Endothelial cell of umbilical vein (primary cell): ENCODE measurements around the gene RFLNA. TPM values are rescaled to one million over a fixed set of nuclear protein-coding genes. Genes with fewer than 3 reads are reported as not detected.

Experiments used
- BruUV-seq: library from RNA; stranded (reverse); fragments of 400-500 nt; replicated peaks from 2 replicates; lab custom pipeline; 2021; lab: Mats Ljungman, UMichigan
- CTCF ChIA-PET: fragments of 300-600, 350-600 bp; sonication (Branson Sonifier 250); formaldehyde crosslinking; loops from one replicate; lab custom pipeline; 2021; ENCODE audit warnings: antibody characterized with exemption, inconsistent platforms; lab: Charles Lee
- POLR2A ChIA-PET: fragments of 300-600, 350-600 bp; sonication (Branson Sonifier 250); formaldehyde crosslinking; loops from one replicate; lab custom pipeline; 2021; ENCODE audit warnings: antibody characterized with exemption, inconsistent platforms; lab: Charles Lee
- DNase-seq: peaks from one replicate; pipeline ENCODE4 v3.0.0-alpha.2; 2011; ENCODE audit warnings: low read depth, low spot score
- FAIRE-seq: peaks from 2 replicates; lab custom pipeline; 2011; peaks lifted over from hg19 to GRCh38; lab: Jason Lieb, UNC
- H2AFZ ChIP-seq: 2 replicates; pipeline ENCODE4 v1.6.0; 2012; ENCODE audit warnings: low read depth, low read length, control low read depth, inconsistent platforms
- H3K27ac ChIP-seq: 2 replicates; pipeline ENCODE4 v1.5.1; 2011; ENCODE audit warnings: low read depth, mild to moderate bottlenecking, control low read depth, low read length, moderate library complexity; ENCODE audit not compliant: insufficient read depth
- H3K27me3 ChIP-seq, 2 experiments: 2 replicates each; pipeline versions ENCODE4 v1.6.0 to v1.6.1; 2011; ENCODE audit warnings: low read length in 2 of 2, mixed read lengths in 1 of 2; ENCODE audit not compliant: control insufficient read depth in 2 of 2, insufficient read depth in 2 of 2
- H3K36me3 ChIP-seq, 2 experiments: 2 replicates in 1 of 2; 3 replicates in 1 of 2; pipeline ENCODE4 v1.5.1; 2011; ENCODE audit warnings: low read length in 2 of 2, mild to moderate bottlenecking in 1 of 2, moderate library complexity in 1 of 2; ENCODE audit not compliant: control insufficient read depth in 2 of 2, insufficient read depth in 2 of 2; ENCODE audit errors: extremely low read depth in 1 of 2
- H3K4me1 ChIP-seq: 3 replicates; pipeline ENCODE4 v1.5.1; 2011; ENCODE audit warnings: mild to moderate bottlenecking, low read length; ENCODE audit not compliant: control insufficient read depth, insufficient read depth; ENCODE audit errors: extremely low read depth
- H3K4me2 ChIP-seq: 2 replicates; pipeline ENCODE4 v1.6.1; 2011; ENCODE audit warnings: low read length, control low read depth, mixed read lengths; ENCODE audit not compliant: insufficient read depth
- H3K4me3 ChIP-seq, 3 experiments: fragments of 200-600 bp in 1 of 3; sonication (generic), shearing (Covaris generic) in 1 of 3; replicated peaks in 1 of 3; 2 replicates each; pipeline ENCODE4 v1.5.1; 2011 to 2016; ENCODE audit warnings: control low read depth in 3 of 3, low read length in 3 of 3, mild to moderate bottlenecking in 2 of 3, inconsistent platforms in 1 of 3, low read depth in 1 of 3, moderate library complexity in 1 of 3; ENCODE audit not compliant: insufficient read depth in 1 of 3
- H3K79me2 ChIP-seq: 2 replicates; pipeline ENCODE4 v1.6.0; 2012; ENCODE audit warnings: low read length, inconsistent platforms; ENCODE audit not compliant: control insufficient read depth, insufficient read depth
- H3K9ac ChIP-seq: replicated peaks from 2 replicates; pipeline ENCODE3; 2011; ENCODE audit warnings: low read length, control low read depth; ENCODE audit not compliant: insufficient read depth; ENCODE audit errors: extremely low read depth
- H3K9me1 ChIP-seq: replicated peaks from 3 replicates; pipeline ENCODE4 v1.6.0; 2011; ENCODE audit warnings: mild to moderate bottlenecking, low read length; ENCODE audit not compliant: control insufficient read depth, insufficient read depth; ENCODE audit errors: extremely low read depth
- H3K9me3 ChIP-seq: replicated peaks from 2 replicates; pipeline ENCODE4 v1.5.1; 2012; ENCODE audit warnings: low read length, inconsistent platforms; ENCODE audit not compliant: control insufficient read depth, insufficient read depth
- H4K20me1 ChIP-seq: replicated peaks from 2 replicates; pipeline ENCODE3; 2011; ENCODE audit warnings: mild to moderate bottlenecking, low read length; ENCODE audit not compliant: control insufficient read depth, insufficient read depth; ENCODE audit errors: extremely low read depth
- CTCF ChIP-seq, 2 donors: IDR thresholded peaks; 1 replicate in 1 of 2; 2 replicates in 1 of 2; pipeline ENCODE4 v1.5.1; 2011; ENCODE audit warnings: low read length in 2 of 2, mild to moderate bottlenecking in 2 of 2, moderate library complexity in 2 of 2, control low read depth in 1 of 2, inconsistent platforms in 1 of 2, low read depth in 1 of 2; ENCODE audit not compliant: insufficient read depth in 1 of 2; ENCODE audit errors: extremely low read depth in 1 of 2
- FOS ChIP-seq: IDR thresholded peaks from 2 replicates; pipeline ENCODE4 v1.6.1; 2011; ENCODE audit warnings: mild to moderate bottlenecking, low read length, moderate library complexity, borderline replicate concordance; ENCODE audit not compliant: insufficient read depth
- JUN ChIP-seq: IDR thresholded peaks from 2 replicates; pipeline ENCODE4 v1.6.1; 2011; ENCODE audit warnings: borderline replicate concordance, low read depth; ENCODE audit not compliant: insufficient read length, insufficient read depth
- MYC ChIP-seq: IDR thresholded peaks from one replicate; pipeline ENCODE4 v1.6.1; 2011; ENCODE audit warnings: mild to moderate bottlenecking, low read depth, low read length
- POLR2A ChIP-seq: IDR thresholded peaks from 2 replicates; pipeline ENCODE4 v1.6.1; 2012; ENCODE audit warnings: low read depth, mild to moderate bottlenecking, control low read depth, low read length
- POLR2AphosphoS5 ChIP-seq: IDR thresholded peaks from 2 replicates; pipeline ENCODE4 v1.6.1; 2012; ENCODE audit warnings: low read depth, mild to moderate bottlenecking, control low read depth, low read length, moderate library complexity; ENCODE audit not compliant: insufficient read depth
- dilution Hi-C: fragments of 300-500 bp; cut with MboI; formaldehyde crosslinking; loops from one replicate; pipeline ENCODE4 v1.15.0; 2019; ENCODE audit warnings: low sequenced_read_pairs; ENCODE audit not compliant: extremely low pct_ligation_motif_present
- intact Hi-C: fragments of 100-400 bp; cut with micrococcal nuclease; formaldehyde crosslinking; loops from one replicate; pipeline ENCODE4 v1.10.0; 2022
- polyA plus RNA-seq, 4 experiments: library from polyadenylated mRNA; depleted of rRNA in 3 of 4; stranded (reverse) in 3 of 4; unstranded in 1 of 4; fragments of >200 nt; gene quantifications; 2 replicates each; pipeline versions ENCODE4 v1.2.1 to v1.2.3, GENCODE V29; 2011 to 2012; ENCODE audit warnings: missing spikeins in 1 of 4
- total RNA-seq: library from RNA; stranded (reverse); gene quantifications from 2 replicates; pipeline ENCODE4 v1.2.3, GENCODE V29; 2021
- TF ChIP-seq, protein P1 (sequence below): IDR thresholded peaks from 2 replicates; pipeline ENCODE4 v1.6.1; 2011; ENCODE audit not compliant: insufficient read depth, insufficient read length

The RFLNA gene
- total and polyA plus RNA-seq, 2 donors (not counting 3 experiments of a cell fraction or from before 2014, with no cell fraction given), result 19.7 to 24.5 TPM

DNA sequence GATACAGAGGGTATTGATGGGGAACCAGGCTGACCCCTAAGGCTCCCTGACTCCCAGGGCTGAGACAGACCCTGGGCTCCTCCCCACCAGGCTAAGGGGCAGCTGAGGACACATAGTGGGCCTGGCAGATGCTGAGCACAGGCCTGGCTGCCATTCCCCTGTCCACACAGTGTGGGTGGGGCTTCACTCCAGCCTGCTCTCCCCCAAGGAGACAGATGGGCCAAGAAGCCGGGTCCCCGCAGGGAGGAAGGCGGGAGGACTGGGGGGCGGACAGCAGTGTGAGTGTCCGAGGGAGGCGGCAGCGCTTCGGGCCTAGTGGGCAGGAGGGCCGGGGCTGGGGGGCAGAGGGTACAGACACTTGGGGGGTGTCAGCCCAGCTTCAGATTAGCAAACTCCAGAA lies 32.0 kb downstream of the RFLNA start:
- BruUV-seq, result no TSS peak
- H4K20me1 ChIP-seq, result no peaks in the 10 kb centered on the region
- DNase-seq (no peak), FAIRE-seq (no peak)
- no peaks in the 10 kb centered on the region for H3K79me2 ChIP-seq
- no peaks in the 10 kb centered on the region for H3K9me1 ChIP-seq
- no peak overlapping the region for H3K9ac ChIP-seq
- H3K4me2 ChIP-seq, result no peak overlapping the region
- no peaks in the 10 kb centered on the region for H3K27me3 ChIP-seq
- no peak overlapping the region for H2AFZ ChIP-seq
- TF ChIP-seq POLR2AphosphoS5 (no peak), MYC (no peak), POLR2A (no peak), JUN (no peak), FOS (no peak), CTCF (IDR thresholded peaks at IDR 0.05; ENCODE audit: extremely low read depth in 1 of 2, insufficient read depth in 1 of 2, low read depth in 1 of 2, low read length in 2 of 2) (no peak)
- TF ChIP-seq, protein P1, sequence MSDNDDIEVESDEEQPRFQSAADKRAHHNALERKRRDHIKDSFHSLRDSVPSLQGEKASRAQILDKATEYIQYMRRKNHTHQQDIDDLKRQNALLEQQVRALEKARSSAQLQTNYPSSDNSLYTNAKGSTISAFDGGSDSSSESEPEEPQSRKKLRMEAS, result no peak
- H3K27ac ChIP-seq, result no peak overlapping the region
- H3K4me1 ChIP-seq, result no peaks in the 10 kb centered on the region
- ChIA-PET CTCF (interaction anchor here (1.3 to 2.5 kb wide), 2 partner anchors 273 to 295 kb away, joined by 3 to 9 read pairs; no protein-coding TSS in a partner anchor), POLR2A (no interaction called here)
- intact Hi-C loops, result loop anchor here (10.0 kb wide), 1 partner anchor 448 kb away; no protein-coding TSS in a partner anchor
- no peak overlapping the region for H3K4me3 ChIP-seq
- peaks cover 22 to 39% of the 10 kb centered on the region in 2 experiments for H3K36me3 ChIP-seq
- H3K9me3 ChIP-seq, result peaks cover 11% of the 10 kb centered on the region
- dilution Hi-C loops, result no loop called here
